Dermis blood vessel endothelial cell (primary cell): ENCODE data around the gene HDAC4. TPM values are rescaled to one million over a fixed set of nuclear protein-coding genes. Genes with fewer than 3 reads are reported as not detected.
"Not testable (repeated sequence)": the region's sequence is repeated elsewhere in the genome, so short reads cannot be mapped to it uniquely, and the experiment has no call there.

Source experiments
- DNase-seq: peaks from one replicate; pipeline ENCODE4 v3.0.0; 2010
- total RNA-seq: library from RNA; depleted of rRNA; stranded (reverse); fragments of >200 nt; gene quantifications from 2 replicates; pipeline ENCODE4 v1.2.3, GENCODE V29; 2014

The HDAC4 gene
- total RNA-seq, 1 donor from 2014 or later, result 17.4 TPM

GRCh38 chr2:239182981-239183791, 217.6 kb downstream of the HDAC4 start:
- DNase-seq, result no peak

- no peak for DNase-seq
Measured at GRCh38 chr2:239181903-239182581, 218.8 kb downstream of the HDAC4 start.

DNA sequence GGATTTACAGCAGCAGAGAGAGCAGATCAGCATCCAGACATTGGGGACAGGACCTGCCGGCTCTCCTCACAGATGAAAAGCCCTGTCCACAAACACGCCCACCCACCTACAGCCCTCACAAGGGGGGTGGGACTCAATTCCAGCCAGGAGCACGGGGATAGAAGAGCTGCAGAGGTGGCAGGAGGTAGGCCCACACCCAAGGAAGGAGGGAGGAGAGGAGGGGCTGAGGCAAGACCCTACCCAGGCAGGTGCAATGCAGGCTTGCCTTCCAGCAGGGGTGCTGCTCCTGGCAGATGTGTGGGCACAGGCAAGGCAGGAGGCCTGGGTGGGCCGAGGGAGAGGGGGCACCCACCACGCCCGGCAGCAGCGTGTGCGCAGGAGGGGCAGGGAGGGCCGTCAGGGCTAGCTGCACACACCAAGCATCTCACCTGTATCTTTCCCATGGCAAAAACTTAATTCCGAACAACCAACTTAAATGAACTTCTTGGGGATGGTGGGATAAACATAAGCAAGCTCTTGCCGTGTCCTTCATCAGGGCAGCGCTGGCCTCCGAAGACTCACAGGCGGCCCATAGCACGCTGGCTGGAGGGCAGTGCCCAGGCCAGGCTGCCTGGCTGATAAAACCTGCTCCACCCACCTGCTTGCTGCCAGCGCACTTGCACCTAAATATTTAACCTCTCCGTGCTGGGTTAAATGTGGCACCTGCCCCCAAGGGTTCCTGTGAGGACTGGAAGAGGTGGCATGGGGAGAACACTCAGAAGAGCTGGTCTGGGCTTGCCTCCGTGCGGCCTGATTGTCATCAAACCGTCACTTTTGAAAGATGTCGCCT, 219.5 kb downstream of the HDAC4 start:
- DNase-seq, result no peak

GRCh38 chr2:239180526-239181073, 220.2 kb downstream of the HDAC4 start:
- no peak for DNase-seq

GRCh38 chr2:239179851-239180371, 220.9 kb downstream of the HDAC4 start:
- no peak for DNase-seq

- DNase-seq, result no peak
Measured at GRCh38 chr2:239178954-239179353, 221.9 kb downstream of the HDAC4 start.

DNA sequence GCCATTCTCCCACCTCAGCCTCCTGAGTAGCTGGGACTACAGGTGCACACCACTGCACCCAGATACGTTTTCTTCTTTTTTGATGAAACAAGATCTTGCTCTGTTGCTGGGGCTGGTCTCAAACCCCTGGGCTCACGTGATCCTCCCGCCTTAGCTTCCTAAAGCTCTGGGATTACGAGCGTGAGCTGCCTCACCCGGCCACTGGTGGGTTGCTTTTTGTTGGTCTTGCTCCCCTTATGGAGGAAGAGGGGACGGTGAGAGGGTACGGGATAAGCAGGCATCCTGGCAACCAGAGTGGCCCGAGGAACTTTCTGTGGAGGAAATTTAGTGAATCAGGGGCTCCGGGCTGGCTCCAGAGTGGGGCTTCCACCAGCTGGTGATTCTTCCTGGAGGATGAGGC, 222.3 kb downstream of the HDAC4 start:
- no peak for DNase-seq

DNA sequence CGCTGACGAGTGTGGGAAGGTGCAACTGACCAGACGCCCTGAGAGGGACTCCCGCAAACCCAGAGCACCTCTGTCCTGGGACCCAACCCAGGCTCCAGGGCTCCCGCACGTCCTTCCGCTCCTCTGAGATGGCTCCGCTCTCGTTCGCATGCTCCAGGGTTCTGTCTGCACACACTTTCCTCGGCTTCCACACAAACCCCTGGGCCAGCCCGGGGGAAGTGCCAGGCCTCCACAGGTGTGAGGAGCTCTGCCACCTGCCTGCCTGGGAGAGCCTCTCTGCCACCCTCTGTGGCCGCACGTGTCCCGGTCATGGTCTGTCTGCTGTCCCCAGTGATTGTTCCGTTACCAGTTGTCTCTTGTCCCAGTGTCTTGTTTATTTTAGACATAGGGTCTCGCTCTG, 222.9 kb downstream of the HDAC4 start:
- no peak for DNase-seq

GRCh38 chr2:239177325-239177724, 223.5 kb downstream of the HDAC4 start:
- no peak for DNase-seq

DNA sequence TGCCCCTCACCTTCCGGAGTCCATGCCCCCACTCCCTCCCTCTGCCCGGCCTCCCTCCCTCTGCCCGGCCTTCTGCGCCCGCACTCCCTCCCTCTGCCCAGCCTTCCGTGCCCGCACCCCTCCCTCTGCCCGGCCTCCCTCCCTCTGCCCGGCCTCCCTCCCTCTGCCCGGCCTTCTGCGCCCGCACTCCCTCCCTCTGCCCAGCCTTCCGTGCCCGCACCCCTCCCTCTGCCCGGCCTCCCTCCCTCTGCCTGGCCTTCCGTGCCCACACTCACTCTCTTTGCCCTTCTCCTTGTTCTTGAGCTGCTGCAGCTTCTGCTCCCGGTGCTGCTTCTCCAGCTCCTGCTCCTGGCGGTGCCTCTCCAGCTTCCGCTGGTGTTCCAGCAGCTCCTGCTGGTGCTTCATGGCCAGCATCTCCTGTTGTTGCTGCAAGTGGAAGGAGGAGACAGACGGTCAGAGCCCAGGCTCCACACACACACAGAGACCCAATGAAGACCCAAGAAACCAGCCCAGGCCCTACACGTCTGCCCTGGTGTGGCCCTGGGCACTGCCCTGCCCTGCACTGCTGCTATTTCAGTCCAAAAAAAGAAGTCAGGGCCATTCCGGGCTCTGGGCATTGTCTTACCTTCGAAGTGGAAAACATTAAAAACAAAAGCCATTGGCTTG, 224.5 kb downstream of the HDAC4 start:
- not testable (repeated sequence) for DNase-seq

GRCh38 chr2:239175181-239175580, 225.6 kb downstream of the HDAC4 start:
- DNase-seq, result no peak

DNA sequence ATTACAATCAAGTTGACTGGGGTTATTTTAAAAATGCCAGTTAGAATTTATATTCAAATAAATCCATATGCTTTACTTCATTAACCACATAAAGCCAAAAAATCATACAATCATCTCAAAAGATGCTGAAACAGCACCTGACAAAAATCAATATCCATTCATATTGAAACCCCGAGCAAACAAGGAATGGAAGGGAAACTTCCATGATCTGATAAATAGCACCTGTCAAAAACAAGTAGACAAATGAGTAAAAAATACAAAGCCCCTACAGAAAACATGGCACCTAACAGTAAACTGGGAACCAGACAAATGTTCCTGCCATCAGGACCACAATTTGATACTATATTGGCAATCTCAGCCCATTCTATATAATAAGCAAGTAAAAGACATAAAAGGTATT, 227.5 kb downstream of the HDAC4 start:
- DNase-seq, result no peak

GRCh38 chr2:239171643-239172042, 229.2 kb downstream of the HDAC4 start:
- DNase-seq, result no peak

DNA sequence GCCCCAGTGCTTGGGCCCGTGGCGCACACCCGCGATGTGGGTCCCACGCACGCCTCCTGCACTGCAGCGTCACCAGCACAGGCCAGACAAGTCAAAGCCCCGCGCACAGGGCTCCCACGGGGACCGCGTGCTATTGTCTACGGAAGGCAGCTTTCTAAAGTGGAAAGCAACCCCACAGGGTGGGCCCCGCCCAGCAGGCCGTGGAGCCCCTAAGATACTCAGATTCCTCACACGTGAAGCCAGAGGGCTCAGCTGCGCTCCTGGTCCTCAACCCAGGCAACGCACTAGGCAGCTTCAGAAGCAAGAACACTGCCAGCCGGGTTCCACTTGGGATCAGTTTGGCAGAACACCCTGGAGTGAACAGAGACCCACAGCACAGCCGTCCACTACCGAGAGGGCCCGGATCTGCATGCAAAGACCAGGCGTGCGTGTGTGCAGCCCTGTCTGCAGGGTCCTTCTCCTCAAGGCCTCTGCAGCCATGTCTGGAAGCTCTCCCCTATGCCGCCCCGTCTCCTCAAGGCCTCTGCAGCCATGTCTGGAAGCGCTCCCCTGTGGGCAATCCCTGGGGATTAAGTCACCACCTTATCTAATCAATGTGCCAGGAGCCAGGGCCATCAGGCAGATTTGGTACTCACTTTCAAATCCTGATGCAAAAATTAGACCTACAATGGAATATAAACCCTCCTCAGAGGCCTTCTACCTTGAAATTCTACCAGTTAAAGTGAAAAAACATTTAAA, 231.3 kb downstream of the HDAC4 start:
- no peak for DNase-seq

- no peak for DNase-seq
Measured at GRCh38 chr2:239168575-239168974, 232.2 kb downstream of the HDAC4 start.

DNA sequence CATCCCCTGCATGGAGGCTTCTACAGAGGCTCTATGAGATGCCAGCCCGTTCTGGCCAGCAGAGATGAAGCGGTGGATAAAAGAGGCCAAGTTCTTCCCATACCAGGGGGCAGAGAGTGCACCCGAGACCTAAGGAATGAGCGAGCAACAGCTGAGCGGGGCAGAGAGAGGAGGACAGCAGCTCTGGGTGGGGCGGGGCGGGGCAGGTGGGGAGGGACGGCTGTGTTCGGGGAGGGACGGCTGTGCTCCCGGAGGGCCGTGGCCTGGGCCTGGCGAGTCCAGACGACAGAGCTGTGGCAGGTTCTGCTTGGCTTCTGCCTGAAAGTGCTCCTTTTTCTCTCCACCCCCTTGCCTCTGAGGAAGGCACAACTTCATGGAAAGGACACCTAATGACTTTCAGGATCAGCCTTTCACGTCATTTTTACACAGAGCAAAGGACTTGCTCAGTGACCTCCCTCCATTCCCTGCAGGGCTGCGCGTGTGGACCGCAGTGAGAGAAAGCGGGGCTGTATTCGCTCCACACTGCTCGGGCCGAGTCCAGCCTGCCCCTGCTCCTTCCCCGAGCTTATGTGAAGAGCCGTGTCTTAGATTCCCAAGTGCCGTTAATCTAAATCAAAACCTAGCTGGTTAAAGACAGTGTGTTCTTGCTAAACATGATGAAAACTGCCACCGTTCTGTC, 232.9 kb downstream of the HDAC4 start:
- no peak for DNase-seq

DNA sequence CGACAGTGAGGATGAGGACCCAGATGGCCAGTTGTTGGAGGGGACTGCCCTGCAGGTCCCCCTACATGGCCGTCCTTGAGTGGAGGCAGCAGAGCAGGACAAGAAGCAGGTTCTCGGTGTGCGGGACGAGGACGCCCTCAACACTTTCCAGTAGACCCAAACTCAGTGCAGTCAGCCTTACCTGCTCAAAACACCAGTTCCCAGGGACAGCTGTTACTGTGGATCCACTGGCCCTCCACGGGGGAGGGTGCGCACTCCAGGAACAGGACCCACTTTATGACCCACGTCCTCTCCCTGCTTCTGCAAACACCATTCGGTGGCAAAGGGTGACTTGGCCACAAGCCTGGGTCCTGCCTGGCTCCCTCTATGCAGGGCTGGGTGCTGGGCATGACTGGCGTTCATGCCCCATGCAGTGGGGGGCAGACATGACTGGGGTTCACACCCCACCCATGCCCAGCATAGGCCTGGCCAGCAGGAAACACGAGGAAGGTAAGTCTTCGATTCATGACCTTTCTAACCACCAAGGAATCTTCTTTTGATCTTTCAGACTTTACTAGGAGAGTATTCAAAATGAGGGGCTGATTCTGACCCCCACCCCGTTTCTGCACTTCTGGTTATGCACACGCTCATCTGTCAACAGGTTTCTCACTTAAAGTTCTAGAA, 233.7 kb downstream of the HDAC4 start:
- DNase-seq, result no peak

DNA sequence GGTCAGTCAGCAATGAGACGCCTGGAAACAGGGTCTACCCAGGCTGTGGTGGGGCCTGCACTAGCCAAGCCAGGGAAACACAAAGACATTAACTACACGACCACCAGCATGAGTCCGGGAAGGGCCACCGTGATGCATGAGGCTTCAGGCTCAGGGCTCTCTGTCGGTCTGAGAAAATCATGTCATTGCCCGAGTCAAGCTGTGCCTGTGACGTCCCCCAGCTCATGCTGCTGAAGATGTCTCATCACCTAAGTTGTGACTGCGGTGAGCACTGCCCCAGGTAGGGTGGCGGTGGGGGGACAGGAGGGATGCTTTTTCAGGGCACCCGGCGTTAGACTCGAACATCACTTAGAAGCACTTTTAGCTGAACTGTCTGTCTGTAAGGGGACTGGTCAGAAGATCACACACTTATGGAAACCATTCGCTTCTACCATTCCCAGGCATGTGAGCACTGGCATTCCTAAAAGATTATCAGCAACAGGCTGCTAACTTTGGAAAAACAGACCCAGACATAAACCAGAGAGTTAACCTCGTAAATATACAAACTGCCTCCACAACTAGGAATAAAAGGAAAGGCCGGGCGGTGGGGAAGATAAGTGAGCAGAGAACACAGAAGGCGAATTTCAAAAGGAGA, 234.5 kb downstream of the HDAC4 start:
- no peak for DNase-seq

- no peak for DNase-seq
Measured at GRCh38 chr2:239165206-239165831, 235.5 kb downstream of the HDAC4 start.
